ENCODE results near the gene AMHR2. TPM values are rescaled to one million over a fixed set of nuclear protein-coding genes. Genes with fewer than 3 reads are reported as not detected.
"Not testable (repeated sequence)": the region's sequence is repeated elsewhere in the genome, so short reads cannot be mapped to it uniquely, and the experiment has no call there.

The AMHR2 gene
- total RNA-seq, 1 donor from 2014 or later: not detected

DNA sequence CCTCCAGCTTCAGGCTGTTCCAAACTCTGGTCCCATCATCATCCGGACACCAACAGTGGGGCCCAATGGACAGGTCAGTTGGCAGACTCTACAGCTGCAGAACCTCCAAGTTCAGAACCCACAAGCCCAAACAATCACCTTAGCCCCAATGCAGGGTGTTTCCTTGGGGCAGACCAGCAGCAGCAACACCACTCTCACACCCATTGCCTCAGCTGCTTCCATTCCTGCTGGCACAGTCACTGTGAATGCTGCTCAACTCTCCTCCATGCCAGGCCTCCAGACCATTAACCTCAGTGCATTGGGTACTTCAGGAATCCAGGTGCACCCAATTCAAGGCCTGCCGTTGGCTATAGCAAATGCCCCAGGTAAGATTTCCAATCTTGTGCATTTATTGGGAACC, 40.4 kb upstream of the AMHR2 start:
- H3K36me3 Mint-ChIP-seq (ENCODE audit: low read depth): peaks cover 25% of the 10 kb centered on the region
- peak; percentile 29 for DNase-seq (ENCODE audit: low spot score)
- peaks cover 65% of the 10 kb centered on the region for H3K4me1 Mint-ChIP-seq (ENCODE audit: low read depth)
- no peaks in the 10 kb centered on the region for H3K9me3 Mint-ChIP-seq (ENCODE audit: low read depth)
- no peak for TF ChIP-seq CTCF (IDR thresholded peaks at IDR 0.05)
- peak overlapping the region; percentile 66 for H3K4me3 Mint-ChIP-seq (ENCODE audit: unreplicated experiment)
- peak overlapping the region; percentile 63 for H3K27ac Mint-ChIP-seq (ENCODE audit: unreplicated experiment)
- H3K27me3 Mint-ChIP-seq (ENCODE audit: low read depth): no peaks in the 10 kb centered on the region

- not testable (repeated sequence) for DNase-seq (ENCODE audit: low spot score); H3K9me3 Mint-ChIP-seq (ENCODE audit: low read depth); H3K27me3 Mint-ChIP-seq (ENCODE audit: low read depth)
- Mint-ChIP-seq H3K27ac (ENCODE audit: unreplicated experiment) (peak overlapping the region; percentile 79), H3K4me1 (ENCODE audit: low read depth) (peaks cover 87% of the 10 kb centered on the region), H3K4me3 (ENCODE audit: unreplicated experiment) (peak overlapping the region; percentile 58), H3K36me3 (ENCODE audit: low read depth) (peaks cover 25% of the 10 kb centered on the region)
Observed at GRCh38 chr12:53386381-53386780, 37.3 kb upstream of the AMHR2 start.

- H3K4me1 Mint-ChIP-seq (ENCODE audit: low read depth): peaks cover 67% of the 10 kb centered on the region
- TF ChIP-seq CTCF (IDR thresholded peaks at IDR 0.05): no peak
- H3K9me3 Mint-ChIP-seq (ENCODE audit: low read depth): no peaks in the 10 kb centered on the region
- H3K36me3 Mint-ChIP-seq (ENCODE audit: low read depth): peaks cover 8% of the 10 kb centered on the region
- H3K27me3 Mint-ChIP-seq (ENCODE audit: low read depth): no peaks in the 10 kb centered on the region
- H3K4me3 Mint-ChIP-seq (ENCODE audit: unreplicated experiment): no peak overlapping the region
- no peak for DNase-seq (ENCODE audit: low spot score)
- H3K27ac Mint-ChIP-seq (ENCODE audit: unreplicated experiment): no peak overlapping the region
Observed at GRCh38 chr12:53388932-53389331, 34.7 kb upstream of the AMHR2 start.

DNA sequence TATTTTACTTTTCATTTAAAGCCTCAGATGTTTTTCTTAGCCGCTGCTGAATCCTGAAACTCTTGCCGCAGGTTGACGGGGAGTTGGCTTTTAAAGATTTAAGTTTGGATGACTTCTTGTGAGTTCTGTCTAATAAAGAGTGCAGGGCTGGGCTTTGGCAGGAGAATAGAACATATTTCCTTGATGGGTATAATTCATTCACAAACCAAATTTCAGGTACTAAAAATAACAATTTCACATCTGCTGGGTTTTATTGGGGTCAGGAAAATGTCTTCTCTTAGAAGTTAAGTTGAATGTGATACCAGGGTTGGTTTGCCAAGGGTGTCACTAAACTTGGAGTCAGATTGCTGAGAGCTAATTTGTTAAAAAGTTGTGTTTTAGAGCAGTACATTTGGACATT, 34.0 kb upstream of the AMHR2 start:
- DNase-seq (ENCODE audit: low spot score): no peak
- peaks cover 61% of the 10 kb centered on the region for H3K4me1 Mint-ChIP-seq (ENCODE audit: low read depth)
- no peak for TF ChIP-seq CTCF (IDR thresholded peaks at IDR 0.05)
- H3K27me3 Mint-ChIP-seq (ENCODE audit: low read depth): no peaks in the 10 kb centered on the region
- H3K27ac Mint-ChIP-seq (ENCODE audit: unreplicated experiment): peak overlapping the region; percentile 18
- H3K9me3 Mint-ChIP-seq (ENCODE audit: low read depth): no peaks in the 10 kb centered on the region
- no peak overlapping the region for H3K4me3 Mint-ChIP-seq (ENCODE audit: unreplicated experiment)
- peaks cover 4% of the 10 kb centered on the region for H3K36me3 Mint-ChIP-seq (ENCODE audit: low read depth)

DNA sequence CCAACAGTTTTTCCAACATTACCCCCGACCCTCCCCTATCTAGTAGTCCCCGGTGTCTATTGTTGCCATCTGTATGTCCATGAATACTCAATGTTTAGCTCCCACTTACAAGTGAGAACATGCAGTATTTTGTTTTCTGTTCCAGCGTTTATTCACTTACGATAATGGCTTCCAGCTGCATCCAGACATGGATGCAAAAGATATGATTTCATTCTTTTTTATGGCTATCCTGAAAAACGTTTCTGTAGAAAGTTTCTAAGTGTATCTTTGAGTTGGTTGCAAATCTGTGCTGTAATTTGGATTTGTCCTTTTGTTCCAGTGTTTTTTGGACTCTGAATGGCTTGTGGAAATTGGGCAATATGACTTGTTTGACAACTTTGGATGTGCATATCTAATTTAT, 31.9 kb upstream of the AMHR2 start:
- Mint-ChIP-seq H3K27me3 (ENCODE audit: low read depth) (no peaks in the 10 kb centered on the region), H3K4me1 (ENCODE audit: low read depth) (peaks cover 48% of the 10 kb centered on the region), H3K4me3 (ENCODE audit: unreplicated experiment) (no peak overlapping the region), H3K36me3 (ENCODE audit: low read depth) (peaks cover 1% of the 10 kb centered on the region), H3K27ac (ENCODE audit: unreplicated experiment) (peak overlapping the region; percentile 18), H3K9me3 (ENCODE audit: low read depth) (no peaks in the 10 kb centered on the region)
- DNase-seq (ENCODE audit: low spot score): no peak
- TF ChIP-seq CTCF (IDR thresholded peaks at IDR 0.05): no peak

DNA sequence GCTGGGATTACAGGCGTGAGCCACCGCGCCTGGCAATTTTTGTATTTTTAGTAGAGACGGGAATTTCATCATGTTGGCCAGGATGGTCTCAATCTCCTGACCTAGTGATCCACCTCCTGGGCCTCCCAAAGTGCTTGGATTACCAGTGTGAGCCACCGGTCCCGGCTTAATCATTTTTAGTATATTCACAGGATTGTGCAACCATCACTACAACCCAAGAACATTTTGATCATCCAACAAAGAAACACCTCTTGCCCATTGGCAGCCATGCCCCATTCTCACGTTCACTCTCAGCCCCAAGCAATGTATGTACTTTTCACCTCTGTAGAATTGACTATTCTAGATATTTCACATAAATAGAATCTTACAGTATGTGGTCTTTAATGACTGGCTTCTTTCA, 23.8 kb upstream of the AMHR2 start:
- Mint-ChIP-seq H3K4me3 (ENCODE audit: unreplicated experiment) (no peak overlapping the region), H3K36me3 (ENCODE audit: low read depth) (peaks cover 7% of the 10 kb centered on the region), H3K27me3 (ENCODE audit: low read depth) (no peaks in the 10 kb centered on the region), H3K4me1 (ENCODE audit: low read depth) (peaks cover 4% of the 10 kb centered on the region), H3K9me3 (ENCODE audit: low read depth) (no peaks in the 10 kb centered on the region), H3K27ac (ENCODE audit: unreplicated experiment) (no peak overlapping the region)
- DNase-seq (ENCODE audit: low spot score): no peak
- TF ChIP-seq CTCF (IDR thresholded peaks at IDR 0.05): no peak

DNA sequence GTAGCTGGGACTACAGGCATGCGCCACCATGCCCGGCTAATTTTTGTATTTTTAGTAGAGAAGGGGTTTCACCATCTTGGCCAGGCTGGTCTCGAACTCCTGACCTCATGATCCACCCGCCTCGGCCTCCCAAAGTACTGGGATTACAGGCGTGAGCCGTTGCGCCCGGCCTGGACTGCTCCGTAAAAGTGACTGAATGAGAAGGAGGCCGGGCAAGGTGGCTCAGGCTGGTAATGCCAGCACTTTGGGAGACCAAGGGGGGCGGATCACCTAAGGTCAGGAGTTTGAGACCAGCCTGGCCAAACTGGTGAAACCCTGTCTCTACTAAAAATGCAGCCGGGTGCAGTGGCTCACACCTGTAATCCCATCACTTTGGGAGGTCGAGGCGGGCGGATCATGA, 21.3 kb upstream of the AMHR2 start:
- H3K4me1 Mint-ChIP-seq (ENCODE audit: low read depth); H3K27me3 Mint-ChIP-seq (ENCODE audit: low read depth); H3K9me3 Mint-ChIP-seq (ENCODE audit: low read depth); H3K27ac Mint-ChIP-seq (ENCODE audit: unreplicated experiment); H3K4me3 Mint-ChIP-seq (ENCODE audit: unreplicated experiment); DNase-seq (ENCODE audit: low spot score): not testable (repeated sequence)
- H3K36me3 Mint-ChIP-seq (ENCODE audit: low read depth): peaks cover 11% of the 10 kb centered on the region
